SK-N-SH treated with all-trans-retinoic acid at 6 μM for 48 hours (cell line): ENCODE results near the gene SRP14.

Experiments
- OSR1 ChIP-seq: fragments of 250-450 bp; sonication (Bioruptor Pico); IDR thresholded peaks from 2 replicates; pipeline ENCODE4 v1.8.0; 2022; ENCODE audit warnings: moderate library complexity, mild to moderate bottlenecking, inconsistent platforms
- RARB ChIP-seq: fragments of 250-450 bp; sonication (Bioruptor Pico); IDR thresholded peaks from 2 replicates; pipeline ENCODE4 v1.8.0; 2021; ENCODE audit warnings: mild to moderate bottlenecking, moderate library complexity
- ZFP3 ChIP-seq: fragments of 250-450 bp; sonication (Bioruptor Pico); IDR thresholded peaks from 2 replicates; pipeline ENCODE4 v1.5.0; 2020; ENCODE audit warnings: mild to moderate bottlenecking, moderate library complexity
- TF ChIP-seq, protein P1 (sequence below): fragments of 250-450 bp; sonication (Bioruptor Pico); IDR thresholded peaks from 2 replicates; pipeline ENCODE4 v1.5.1; 2021; ENCODE audit warnings: mild to moderate bottlenecking, moderate library complexity
- TF ChIP-seq, protein P2 (sequence below): fragments of 250-450 bp; sonication (Bioruptor Pico); IDR thresholded peaks from 2 replicates; pipeline ENCODE4 v1.8.0; 2020; ENCODE audit warnings: mild to moderate bottlenecking, moderate library complexity, borderline replicate concordance
- TF ChIP-seq, protein P3 (sequence below): fragments of 250-450 bp; sonication (Bioruptor Pico); IDR thresholded peaks from 2 replicates; pipeline ENCODE4 v1.5.0; 2020; ENCODE audit warnings: mild to moderate bottlenecking, moderate library complexity
- TF ChIP-seq, protein P4 (sequence below): fragments of 250-450 bp; sonication (Bioruptor Pico); IDR thresholded peaks from 2 replicates; pipeline ENCODE4 v1.8.0; 2021; ENCODE audit warnings: low read depth, mild to moderate bottlenecking, moderate library complexity, borderline replicate concordance

DNA sequence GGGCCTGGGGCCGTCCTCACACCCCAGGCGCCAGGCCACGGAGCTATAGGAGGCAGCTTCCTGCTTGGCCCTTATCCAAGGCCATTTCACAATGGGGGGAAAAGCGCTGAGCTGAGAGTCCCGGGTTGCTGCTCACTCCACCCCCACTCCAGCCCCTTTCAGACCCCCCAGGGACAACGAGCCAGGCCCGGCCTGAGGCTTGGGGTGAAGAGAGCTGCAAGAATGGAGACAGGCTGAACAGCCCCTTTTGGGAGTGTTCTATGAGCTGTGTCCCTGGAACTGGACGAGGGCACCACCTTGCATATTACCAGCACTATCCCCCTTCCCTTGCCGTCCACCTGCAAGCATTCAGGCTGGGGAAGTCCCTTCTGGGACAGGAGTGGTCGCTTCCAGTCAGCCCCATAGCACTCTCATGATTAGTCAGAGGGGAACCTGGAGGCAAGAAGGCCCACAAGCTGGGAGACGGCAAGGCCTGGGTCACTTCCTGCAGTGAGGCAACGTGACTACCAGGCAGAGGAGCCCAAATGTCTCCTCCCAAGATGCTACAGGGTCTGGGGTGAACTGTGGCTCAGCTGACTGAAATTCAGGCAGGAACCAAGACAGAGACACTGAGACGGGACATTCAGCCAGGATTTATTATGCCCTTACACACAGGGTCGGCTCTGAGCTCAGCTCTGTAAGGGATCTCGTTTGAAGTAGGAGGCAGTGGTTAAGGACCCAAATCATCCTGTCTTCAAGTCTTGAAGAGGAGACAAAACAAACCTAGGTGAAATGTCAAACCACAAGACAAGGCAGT is 8.6 kb upstream of the SRP14 start:
- no peak for TF ChIP-seq ZFP3 (CRISPR knock-in tag)
- TF ChIP-seq, protein P1, sequence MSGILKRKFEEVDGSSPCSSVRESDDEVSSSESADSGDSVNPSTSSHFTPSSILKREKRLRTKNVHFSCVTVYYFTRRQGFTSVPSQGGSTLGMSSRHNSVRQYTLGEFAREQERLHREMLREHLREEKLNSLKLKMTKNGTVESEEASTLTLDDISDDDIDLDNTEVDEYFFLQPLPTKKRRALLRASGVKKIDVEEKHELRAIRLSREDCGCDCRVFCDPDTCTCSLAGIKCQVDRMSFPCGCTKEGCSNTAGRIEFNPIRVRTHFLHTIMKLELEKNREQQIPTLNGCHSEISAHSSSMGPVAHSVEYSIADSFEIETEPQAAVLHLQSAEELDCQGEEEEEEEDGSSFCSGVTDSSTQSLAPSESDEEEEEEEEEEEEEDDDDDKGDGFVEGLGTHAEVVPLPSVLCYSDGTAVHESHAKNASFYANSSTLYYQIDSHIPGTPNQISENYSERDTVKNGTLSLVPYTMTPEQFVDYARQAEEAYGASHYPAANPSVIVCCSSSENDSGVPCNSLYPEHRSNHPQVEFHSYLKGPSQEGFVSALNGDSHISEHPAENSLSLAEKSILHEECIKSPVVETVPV (CRISPR knock-in tag): no peak
- TF ChIP-seq, protein P2, sequence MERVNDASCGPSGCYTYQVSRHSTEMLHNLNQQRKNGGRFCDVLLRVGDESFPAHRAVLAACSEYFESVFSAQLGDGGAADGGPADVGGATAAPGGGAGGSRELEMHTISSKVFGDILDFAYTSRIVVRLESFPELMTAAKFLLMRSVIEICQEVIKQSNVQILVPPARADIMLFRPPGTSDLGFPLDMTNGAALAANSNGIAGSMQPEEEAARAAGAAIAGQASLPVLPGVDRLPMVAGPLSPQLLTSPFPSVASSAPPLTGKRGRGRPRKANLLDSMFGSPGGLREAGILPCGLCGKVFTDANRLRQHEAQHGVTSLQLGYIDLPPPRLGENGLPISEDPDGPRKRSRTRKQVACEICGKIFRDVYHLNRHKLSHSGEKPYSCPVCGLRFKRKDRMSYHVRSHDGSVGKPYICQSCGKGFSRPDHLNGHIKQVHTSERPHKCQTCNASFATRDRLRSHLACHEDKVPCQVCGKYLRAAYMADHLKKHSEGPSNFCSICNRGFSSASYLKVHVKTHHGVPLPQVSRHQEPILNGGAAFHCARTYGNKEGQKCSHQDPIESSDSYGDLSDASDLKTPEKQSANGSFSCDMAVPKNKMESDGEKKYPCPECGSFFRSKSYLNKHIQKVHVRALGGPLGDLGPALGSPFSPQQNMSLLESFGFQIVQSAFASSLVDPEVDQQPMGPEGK (CRISPR knock-in tag): no peak
- TF ChIP-seq, protein P3, sequence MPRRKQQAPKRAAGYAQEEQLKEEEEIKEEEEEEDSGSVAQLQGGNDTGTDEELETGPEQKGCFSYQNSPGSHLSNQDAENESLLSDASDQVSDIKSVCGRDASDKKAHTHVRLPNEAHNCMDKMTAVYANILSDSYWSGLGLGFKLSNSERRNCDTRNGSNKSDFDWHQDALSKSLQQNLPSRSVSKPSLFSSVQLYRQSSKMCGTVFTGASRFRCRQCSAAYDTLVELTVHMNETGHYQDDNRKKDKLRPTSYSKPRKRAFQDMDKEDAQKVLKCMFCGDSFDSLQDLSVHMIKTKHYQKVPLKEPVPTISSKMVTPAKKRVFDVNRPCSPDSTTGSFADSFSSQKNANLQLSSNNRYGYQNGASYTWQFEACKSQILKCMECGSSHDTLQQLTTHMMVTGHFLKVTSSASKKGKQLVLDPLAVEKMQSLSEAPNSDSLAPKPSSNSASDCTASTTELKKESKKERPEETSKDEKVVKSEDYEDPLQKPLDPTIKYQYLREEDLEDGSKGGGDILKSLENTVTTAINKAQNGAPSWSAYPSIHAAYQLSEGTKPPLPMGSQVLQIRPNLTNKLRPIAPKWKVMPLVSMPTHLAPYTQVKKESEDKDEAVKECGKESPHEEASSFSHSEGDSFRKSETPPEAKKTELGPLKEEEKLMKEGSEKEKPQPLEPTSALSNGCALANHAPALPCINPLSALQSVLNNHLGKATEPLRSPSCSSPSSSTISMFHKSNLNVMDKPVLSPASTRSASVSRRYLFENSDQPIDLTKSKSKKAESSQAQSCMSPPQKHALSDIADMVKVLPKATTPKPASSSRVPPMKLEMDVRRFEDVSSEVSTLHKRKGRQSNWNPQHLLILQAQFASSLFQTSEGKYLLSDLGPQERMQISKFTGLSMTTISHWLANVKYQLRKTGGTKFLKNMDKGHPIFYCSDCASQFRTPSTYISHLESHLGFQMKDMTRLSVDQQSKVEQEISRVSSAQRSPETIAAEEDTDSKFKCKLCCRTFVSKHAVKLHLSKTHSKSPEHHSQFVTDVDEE (CRISPR knock-in tag): no peak
- no peak for TF ChIP-seq RARB (CRISPR knock-in tag)
- no peak for TF ChIP-seq OSR1 (CRISPR knock-in tag)
- TF ChIP-seq, protein P4, sequence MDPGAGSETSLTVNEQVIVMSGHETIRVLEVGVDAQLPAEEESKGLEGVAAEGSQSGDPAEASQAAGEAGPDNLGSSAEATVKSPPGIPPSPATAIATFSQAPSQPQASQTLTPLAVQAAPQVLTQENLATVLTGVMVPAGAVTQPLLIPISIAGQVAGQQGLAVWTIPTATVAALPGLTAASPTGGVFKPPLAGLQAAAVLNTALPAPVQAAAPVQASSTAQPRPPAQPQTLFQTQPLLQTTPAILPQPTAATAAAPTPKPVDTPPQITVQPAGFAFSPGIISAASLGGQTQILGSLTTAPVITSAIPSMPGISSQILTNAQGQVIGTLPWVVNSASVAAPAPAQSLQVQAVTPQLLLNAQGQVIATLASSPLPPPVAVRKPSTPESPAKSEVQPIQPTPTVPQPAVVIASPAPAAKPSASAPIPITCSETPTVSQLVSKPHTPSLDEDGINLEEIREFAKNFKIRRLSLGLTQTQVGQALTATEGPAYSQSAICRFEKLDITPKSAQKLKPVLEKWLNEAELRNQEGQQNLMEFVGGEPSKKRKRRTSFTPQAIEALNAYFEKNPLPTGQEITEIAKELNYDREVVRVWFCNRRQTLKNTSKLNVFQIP (CRISPR knock-in tag): no peak
